PC-9 (cell line): Measurements from ENCODE around the gene MCF2L. TPM values are rescaled to one million over a fixed set of nuclear protein-coding genes. Genes with fewer than 3 reads are reported as not detected.

Experiments used
- BruUV-seq: library from RNA; stranded (reverse); fragments of 400-500 nt; replicated peaks from 2 replicates; lab custom pipeline; 2021; lab: Mats Ljungman, UMichigan
- CTCF ChIA-PET: fragments of 300-600 bp; sonication (Branson Sonifier 250); formaldehyde crosslinking; loops from one replicate; lab custom pipeline; 2022; ENCODE audit warnings: antibody characterized with exemption; lab: Charles Lee
- POLR2A ChIA-PET: fragments of 300-600 bp; sonication (Branson Sonifier 250); formaldehyde crosslinking; loops from one replicate; lab custom pipeline; 2022; ENCODE audit warnings: antibody characterized with exemption; ENCODE audit not compliant: unreplicated experiment; lab: Charles Lee
- DNase-seq, 2 experiments: peaks; one replicate each; pipeline versions ENCODE4 v3.0.0 to v3.0.0-alpha.2; 2015 to 2022; ENCODE audit warnings: mixed read lengths in 1 of 2
- H2AFZ ChIP-seq: fragments of 200-600 bp; sonication (generic); 2 replicates; pipeline ENCODE4 v1.8.1; 2017; ENCODE audit warnings: antibody characterized with exemption
- H3F3A ChIP-seq: fragments of 200-600 bp; sonication (generic); 2 replicates; pipeline ENCODE4 v1.8.1; 2017; ENCODE audit warnings: antibody characterized with exemption, mild to moderate bottlenecking, low read depth; ENCODE audit not compliant: insufficient read depth
- H3K27ac ChIP-seq: fragments of 200-600 bp; sonication (generic); 2 replicates; pipeline ENCODE4 v1.6.1; 2016; ENCODE audit warnings: mixed run types
- H3K27me3 ChIP-seq: fragments of 200-600 bp; sonication (generic); 2 replicates; pipeline ENCODE4 v1.6.1; 2016; ENCODE audit warnings: low read depth, mixed run types; ENCODE audit not compliant: insufficient read depth
- H3K36me3 ChIP-seq: fragments of 200-600 bp; sonication (generic); 2 replicates; pipeline ENCODE4 v1.6.1; 2016; ENCODE audit warnings: low read depth, mixed run types
- H3K4me1 ChIP-seq: fragments of 200-600 bp; sonication (generic); replicated peaks from 2 replicates; pipeline ENCODE4 v1.6.1; 2016; ENCODE audit warnings: mixed run types; ENCODE audit not compliant: insufficient read depth
- H3K4me2 ChIP-seq: fragments of 200-600 bp; sonication (generic); 2 replicates; pipeline ENCODE4 v1.6.1; 2017; ENCODE audit warnings: mixed run types
- H3K4me3 ChIP-seq: fragments of 200-600 bp; sonication (generic); 2 replicates; pipeline ENCODE4 v1.6.1; 2016; ENCODE audit warnings: mixed run types
- H3K79me2 ChIP-seq: fragments of 200-600 bp; sonication (generic); 2 replicates; pipeline ENCODE4 v1.6.1; 2017; ENCODE audit warnings: low read depth, mixed run types
- H3K9me2 ChIP-seq: fragments of 200-600 bp; sonication (generic); 2 replicates; pipeline ENCODE4 v1.8.1; 2017; ENCODE audit warnings: mild to moderate bottlenecking; ENCODE audit not compliant: insufficient read depth
- H3K9me3 ChIP-seq: fragments of 200-600 bp; sonication (generic); 2 replicates; pipeline ENCODE4 v1.8.1; 2016; ENCODE audit warnings: low read depth; ENCODE audit not compliant: insufficient read depth
- H4K20me1 ChIP-seq: fragments of 200-600 bp; sonication (generic); 2 replicates; pipeline ENCODE4 v1.8.1; 2017; ENCODE audit not compliant: insufficient read depth
- CTCF ChIP-seq: fragments of 200-600 bp; sonication (generic); conservative IDR thresholded peaks from 2 replicates; pipeline ENCODE4 v1.6.1; 2017; ENCODE audit warnings: mixed run types, antibody characterized with exemption, mild to moderate bottlenecking, moderate library complexity
- EZH2 ChIP-seq: fragments of 200-600 bp; sonication (generic); IDR thresholded peaks from 2 replicates; pipeline ENCODE4 v1.8.0; 2017; ENCODE audit warnings: antibody characterized with exemption, low read depth
- intact Hi-C: fragments of 100-400 bp; cut with micrococcal nuclease; formaldehyde crosslinking; loops from one replicate; pipeline ENCODE4 v1.10.0; 2022; ENCODE audit not compliant: unreplicated experiment
- total RNA-seq: library from RNA; stranded (reverse); gene quantifications from 2 replicates; pipeline ENCODE4 v1.2.3, GENCODE V29; 2021

The MCF2L gene
- total RNA-seq, 1 experiment from 2014 or later: 28.2 TPM

GRCh38 chr13:112992931-112993680, 24.1 kb downstream of the MCF2L start:
- TF ChIP-seq EZH2 (no peak), CTCF (no peak)
- H3K4me1 ChIP-seq: peaks cover 21% of the 10 kb centered on the region
- H4K20me1 ChIP-seq: no peaks in the 10 kb centered on the region
- intact Hi-C loops: no loop called here
- no peak overlapping the region for H3K27ac ChIP-seq
- no peaks in the 10 kb centered on the region for H3K9me3 ChIP-seq
- CTCF ChIA-PET: no interaction called here
- no peak overlapping the region for H2AFZ ChIP-seq
- no peak for DNase-seq
- no peak overlapping the region for H3K4me3 ChIP-seq
- no peaks in the 10 kb centered on the region for H3K27me3 ChIP-seq
- H3F3A ChIP-seq: peaks cover 8% of the 10 kb centered on the region; the same call in 1 of the 2 replicates
- no peaks in the 10 kb centered on the region for H3K9me2 ChIP-seq
- H3K36me3 ChIP-seq: no peaks in the 10 kb centered on the region
- no TSS peak for BruUV-seq
- POLR2A ChIA-PET: interaction anchor here (0.6 kb wide), 1 partner anchor 8 kb away, joined by 3 read pairs; no protein-coding TSS in a partner anchor
- H3K79me2 ChIP-seq: no peaks in the 10 kb centered on the region
- H3K4me2 ChIP-seq: no peak overlapping the region

GRCh38 chr13:112994084-112994780, 25.2 kb downstream of the MCF2L start:
- no peaks in the 10 kb centered on the region for H3K36me3 ChIP-seq
- H2AFZ ChIP-seq: no peak overlapping the region
- no peaks in the 10 kb centered on the region for H3K9me2 ChIP-seq
- H3K27me3 ChIP-seq: no peaks in the 10 kb centered on the region
- TF ChIP-seq EZH2: no peak
- no peak for TF ChIP-seq CTCF
- H3F3A ChIP-seq: peaks cover 8% of the 10 kb centered on the region; the same call in 1 of the 2 replicates
- H3K9me3 ChIP-seq: no peaks in the 10 kb centered on the region
- ChIA-PET CTCF (no interaction called here), POLR2A (no interaction called here)
- no peak overlapping the region for H3K27ac ChIP-seq
- H3K79me2 ChIP-seq: no peaks in the 10 kb centered on the region
- peaks cover 21% of the 10 kb centered on the region for H3K4me1 ChIP-seq
- intact Hi-C loops: no loop called here
- no TSS peak for BruUV-seq
- no peak overlapping the region for H3K4me3 ChIP-seq
- no peak for DNase-seq
- no peaks in the 10 kb centered on the region for H4K20me1 ChIP-seq
- no peak overlapping the region for H3K4me2 ChIP-seq

- no peaks in the 10 kb centered on the region for H4K20me1 ChIP-seq
Measured at GRCh38 chr13:112994781-112995355, 25.9 kb downstream of the MCF2L start.

More at GRCh38 chr13:112994781-112995355, 25.9 kb downstream of the MCF2L start:
- BruUV-seq: no TSS peak
- TF ChIP-seq EZH2 (no peak), CTCF (no peak)
- Histone ChIP-seq H3K27me3 (no peaks in the 10 kb centered on the region), H3K27ac (no peak overlapping the region), H3K9me3 (no peaks in the 10 kb centered on the region), H3F3A (peaks cover 8% of the 10 kb centered on the region; the same call in 1 of the 2 replicates), H3K79me2 (no peaks in the 10 kb centered on the region), H3K4me2 (no peak overlapping the region), H3K9me2 (no peaks in the 10 kb centered on the region), H3K4me3 (no peak overlapping the region), H3K4me1 (peaks cover 21% of the 10 kb centered on the region), H2AFZ (no peak overlapping the region), H3K36me3 (no peaks in the 10 kb centered on the region)
- no peak for DNase-seq
- intact Hi-C loops: no loop called here
- POLR2A ChIA-PET: no interaction called here
- CTCF ChIA-PET: interaction anchor here (0.6 kb wide), 1 partner anchor 404 kb away, joined by 3 read pairs; no protein-coding TSS in a partner anchor
